ENCODE measurements around the gene MYO7A.

GRCh38 chr11:77121096-77121640 is 6.9 kb upstream of the MYO7A start:
- no peak for TF ChIP-seq CTCF (IDR thresholded peaks at IDR 0.05)
- no peak for TF ChIP-seq POLR2A (IDR thresholded peaks at IDR 0.05)
- no peak for TF ChIP-seq POLR2AphosphoS5 (IDR thresholded peaks at IDR 0.05)
